Neuron (in vitro differentiated cells): Measurements from ENCODE around the gene IP6K3.

Experiments
- H2AFZ ChIP-seq: one replicate; pipeline ENCODE4 v1.6.1; 2013; ENCODE audit warnings: low read depth, mild to moderate bottlenecking, inconsistent platforms, low read length, moderate library complexity
- H3K27me3 ChIP-seq: one replicate; pipeline ENCODE4 v1.6.1; 2013; ENCODE audit warnings: low read length; ENCODE audit not compliant: insufficient read depth
- H3K36me3 ChIP-seq: one replicate; pipeline ENCODE4 v1.6.1; 2013; ENCODE audit warnings: low read length; ENCODE audit not compliant: insufficient read depth
- H3K4me1 ChIP-seq: one replicate; pipeline ENCODE4 v1.6.1; 2013; ENCODE audit warnings: low read length; ENCODE audit not compliant: insufficient read depth
- H3K4me3 ChIP-seq: 2 replicates; pipeline ENCODE4 v1.5.1; 2013; ENCODE audit warnings: mild to moderate bottlenecking, low read length, moderate library complexity
- H3K9me3 ChIP-seq: one replicate; pipeline ENCODE4 v1.6.1; 2013; ENCODE audit warnings: low read length

IP6K3 gene

GRCh38 chr6:33676416-33677142 is 70.1 kb downstream of the IP6K3 start:
- no peak overlapping the region for H3K4me3 ChIP-seq
- no peaks in the 10 kb centered on the region for H3K36me3 ChIP-seq
- no peaks in the 10 kb centered on the region for H3K27me3 ChIP-seq
- H2AFZ ChIP-seq, result no peak overlapping the region
- no peaks in the 10 kb centered on the region for H3K9me3 ChIP-seq
- H3K4me1 ChIP-seq, result peaks cover 11% of the 10 kb centered on the region

GRCh38 chr6:33675968-33676367 is 70.7 kb downstream of the IP6K3 start:
- Histone ChIP-seq H3K36me3 (no peaks in the 10 kb centered on the region), H2AFZ (no peak overlapping the region), H3K4me3 (no peak overlapping the region), H3K4me1 (peaks cover 11% of the 10 kb centered on the region), H3K9me3 (no peaks in the 10 kb centered on the region), H3K27me3 (no peaks in the 10 kb centered on the region)

GRCh38 chr6:33673851-33674250 is 72.9 kb downstream of the IP6K3 start:
- no peaks in the 10 kb centered on the region for H3K36me3 ChIP-seq
- no peak overlapping the region for H2AFZ ChIP-seq
- peaks cover 11% of the 10 kb centered on the region for H3K4me1 ChIP-seq
- H3K4me3 ChIP-seq, result no peak overlapping the region
- H3K9me3 ChIP-seq, result no peaks in the 10 kb centered on the region
- no peaks in the 10 kb centered on the region for H3K27me3 ChIP-seq

GRCh38 chr6:33672808-33673207 is 73.9 kb downstream of the IP6K3 start:
- no peak overlapping the region for H2AFZ ChIP-seq
- H3K36me3 ChIP-seq, result no peaks in the 10 kb centered on the region
- peaks cover 11% of the 10 kb centered on the region for H3K4me1 ChIP-seq
- H3K27me3 ChIP-seq, result no peaks in the 10 kb centered on the region
- no peaks in the 10 kb centered on the region for H3K9me3 ChIP-seq
- no peak overlapping the region for H3K4me3 ChIP-seq

GRCh38 chr6:33671744-33672072 is 75.0 kb downstream of the IP6K3 start:
- H3K9me3 ChIP-seq, result peaks cover 3% of the 10 kb centered on the region

More at GRCh38 chr6:33671744-33672072, 75.0 kb downstream of the IP6K3 start:
- Histone ChIP-seq H3K4me1 (peaks cover 11% of the 10 kb centered on the region), H3K27me3 (no peaks in the 10 kb centered on the region), H3K4me3 (no peak overlapping the region), H2AFZ (no peak overlapping the region), H3K36me3 (no peaks in the 10 kb centered on the region)
